Measurements from ENCODE around the gene SPTBN5. TPM values are rescaled to one million over a fixed set of nuclear protein-coding genes. Genes with fewer than 3 reads are reported as not detected.
"Not testable (repeated sequence)": the region's sequence is repeated elsewhere in the genome, so short reads cannot be mapped to it uniquely, and the experiment has no call there.

Gene SPTBN5
- total RNA-seq, 1 donor from 2014 or later: 2.1 TPM

GRCh38 chr15:41836713-41837454 is 57.0 kb downstream of the SPTBN5 start:
- intact Hi-C loops (cut with DNase I): no loop called here
- TF ChIP-seq CTCF (IDR thresholded peaks at IDR 0.05): no peak
- Histone ChIP-seq H3K4me3 (no peak overlapping the region), H3K27ac (peak overlapping the region; percentile 82), H3K36me3 (peaks cover 37% of the 10 kb centered on the region), H3K4me1 (peaks cover 34% of the 10 kb centered on the region), H3K9me3 (no peaks in the 10 kb centered on the region), H3K27me3 (ENCODE audit: low read depth) (no peaks in the 10 kb centered on the region)
- DNase-seq (peak; percentile 83), ATAC-seq (peak; percentile 76 to 79)

GRCh38 chr15:41836073-41836472 is 57.8 kb downstream of the SPTBN5 start:
- Histone ChIP-seq H3K4me1 (peaks cover 42% of the 10 kb centered on the region), H3K4me3 (no peak overlapping the region), H3K9me3 (no peaks in the 10 kb centered on the region), H3K36me3 (peaks cover 39% of the 10 kb centered on the region), H3K27me3 (ENCODE audit: low read depth) (no peaks in the 10 kb centered on the region), H3K27ac (no peak overlapping the region)
- DNase-seq (no peak), ATAC-seq (no peak)
- intact Hi-C loops (cut with DNase I): no loop called here
- no peak for TF ChIP-seq CTCF (IDR thresholded peaks at IDR 0.05)

- H3K27me3 ChIP-seq (ENCODE audit: low read depth): no peaks in the 10 kb centered on the region
- no peak for TF ChIP-seq CTCF (IDR thresholded peaks at IDR 0.05)
- intact Hi-C loops (cut with DNase I): no loop called here
- no peak overlapping the region for H3K27ac ChIP-seq
- H3K36me3 ChIP-seq: peaks cover 32% of the 10 kb centered on the region
- no peak overlapping the region for H3K4me3 ChIP-seq
- no peak for ATAC-seq
- no peaks in the 10 kb centered on the region for H3K9me3 ChIP-seq
- peaks cover 54% of the 10 kb centered on the region for H3K4me1 ChIP-seq
- DNase-seq: no peak
These were observed 59.8 kb downstream of the SPTBN5 start for GRCh38 chr15:41834096-41834495.

- Histone ChIP-seq H3K9me3 (no peaks in the 10 kb centered on the region), H3K27me3 (ENCODE audit: low read depth) (no peaks in the 10 kb centered on the region), H3K27ac (no peak overlapping the region), H3K4me1 (peaks cover 57% of the 10 kb centered on the region), H3K36me3 (peaks cover 32% of the 10 kb centered on the region), H3K4me3 (no peak overlapping the region)
- intact Hi-C loops (cut with DNase I): no loop called here
- ATAC-seq (peak in 1 of 2 donors; percentile 3), DNase-seq (peak; percentile 68)
- TF ChIP-seq CTCF (IDR thresholded peaks at IDR 0.05): no peak
These were observed 61.0 kb downstream of the SPTBN5 start for GRCh38 chr15:41832875-41833274.

- no peaks in the 10 kb centered on the region for H3K27me3 ChIP-seq (ENCODE audit: low read depth)
- intact Hi-C loops (cut with DNase I): no loop called here
- TF ChIP-seq CTCF (IDR thresholded peaks at IDR 0.05): no peak
- H3K4me3 ChIP-seq: no peak overlapping the region
- ATAC-seq (no peak), DNase-seq (no peak)
- H3K4me1 ChIP-seq: peaks cover 58% of the 10 kb centered on the region
- H3K36me3 ChIP-seq: peaks cover 32% of the 10 kb centered on the region
- H3K27ac ChIP-seq: no peak overlapping the region
- no peaks in the 10 kb centered on the region for H3K9me3 ChIP-seq
These were observed 61.6 kb downstream of the SPTBN5 start for GRCh38 chr15:41832208-41832607.

GRCh38 chr15:41831291-41831690 is 62.6 kb downstream of the SPTBN5 start:
- intact Hi-C loops (cut with DNase I); H3K27ac ChIP-seq; DNase-seq; ATAC-seq; H3K27me3 ChIP-seq (ENCODE audit: low read depth); H3K4me3 ChIP-seq; H3K9me3 ChIP-seq: not testable (repeated sequence)
- peaks cover 52% of the 10 kb centered on the region for H3K4me1 ChIP-seq
- H3K36me3 ChIP-seq: peaks cover 23% of the 10 kb centered on the region

Measured in lower lobe of right lung (tissue), 2 donors.